ENCODE measurements around the gene ITGBL1.

Gene ITGBL1

GRCh38 chr13:101499406-101499805 is 46.9 kb downstream of the ITGBL1 start:
- H3K4me3 ChIP-seq (ENCODE audit: low read depth, low read length), result no peak overlapping the region
- TF ChIP-seq POLR2A (IDR thresholded peaks at IDR 0.05; ENCODE audit: extremely low read depth, insufficient read length) (no peak), CTCF (IDR thresholded peaks at IDR 0.05; ENCODE audit: low read depth, low read length) (no peak), MYC (IDR thresholded peaks at IDR 0.05; ENCODE audit: low read depth, low read length) (no peak)
- TF ChIP-seq, protein P1, sequence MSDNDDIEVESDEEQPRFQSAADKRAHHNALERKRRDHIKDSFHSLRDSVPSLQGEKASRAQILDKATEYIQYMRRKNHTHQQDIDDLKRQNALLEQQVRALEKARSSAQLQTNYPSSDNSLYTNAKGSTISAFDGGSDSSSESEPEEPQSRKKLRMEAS (IDR thresholded peaks at IDR 0.05; ENCODE audit: low read depth, low read length), result no peak
- DNase-seq (ENCODE audit: low read depth), result no peak

- TF ChIP-seq CTCF (IDR thresholded peaks at IDR 0.05; ENCODE audit: low read depth, low read length) (no peak), MYC (IDR thresholded peaks at IDR 0.05; ENCODE audit: low read depth, low read length) (no peak), POLR2A (IDR thresholded peaks at IDR 0.05; ENCODE audit: extremely low read depth, insufficient read length) (no peak)
- TF ChIP-seq, protein P1 (IDR thresholded peaks at IDR 0.05; ENCODE audit: low read depth, low read length), result no peak
- DNase-seq (ENCODE audit: low read depth), result no peak
- H3K4me3 ChIP-seq (ENCODE audit: low read depth, low read length), result no peak overlapping the region
These were observed 50.1 kb downstream of the ITGBL1 start for GRCh38 chr13:101502618-101503017.

DNA sequence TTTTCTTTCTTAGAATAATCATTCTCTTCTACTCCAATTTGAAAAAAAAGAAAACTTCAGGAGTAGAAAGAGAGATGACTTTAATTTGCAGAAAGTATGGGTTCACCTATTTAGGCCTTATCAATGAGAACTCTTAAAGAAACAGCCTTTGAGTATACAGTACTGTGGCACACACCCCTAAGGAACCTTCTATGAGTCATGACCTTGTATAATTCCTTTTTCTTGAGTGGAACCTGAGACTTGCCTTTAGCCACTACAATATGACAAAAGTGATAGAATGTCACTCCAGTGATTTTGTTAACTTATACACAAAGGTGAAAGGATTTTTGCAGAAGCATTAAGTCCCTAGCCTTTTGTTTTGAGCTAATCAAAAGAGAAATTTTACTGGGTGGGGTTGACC is 58.7 kb downstream of the ITGBL1 start:
- TF ChIP-seq CTCF (IDR thresholded peaks at IDR 0.05; ENCODE audit: low read depth, low read length) (no peak), POLR2A (IDR thresholded peaks at IDR 0.05; ENCODE audit: extremely low read depth, insufficient read length) (no peak), MYC (IDR thresholded peaks at IDR 0.05; ENCODE audit: low read depth, low read length) (no peak)
- TF ChIP-seq, protein P1 (IDR thresholded peaks at IDR 0.05; ENCODE audit: low read depth, low read length), result no peak
- no peak overlapping the region for H3K4me3 ChIP-seq (ENCODE audit: low read depth, low read length)
- no peak for DNase-seq (ENCODE audit: low read depth)

DNA sequence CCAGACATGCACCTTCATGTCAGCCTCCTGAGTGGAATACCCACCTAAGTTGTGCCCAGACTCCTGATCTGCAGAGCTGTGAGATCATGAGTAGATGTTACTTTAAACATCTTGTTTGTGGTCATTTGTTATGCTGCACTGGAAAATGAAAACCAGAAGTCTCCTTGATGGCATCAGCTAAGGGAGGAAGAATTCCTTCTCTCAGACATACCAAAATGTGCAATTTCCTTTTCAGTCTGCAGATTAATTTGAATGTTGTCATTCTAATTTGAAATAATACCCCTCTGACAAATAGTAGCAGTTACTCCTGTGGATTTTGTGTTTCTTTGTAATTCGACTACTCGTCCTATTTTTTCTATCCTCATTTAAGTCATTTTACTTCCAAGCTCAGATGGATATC is 59.3 kb downstream of the ITGBL1 start:
- no peak for DNase-seq (ENCODE audit: low read depth)
- TF ChIP-seq POLR2A (IDR thresholded peaks at IDR 0.05; ENCODE audit: extremely low read depth, insufficient read length), result no peak
- H3K4me3 ChIP-seq (ENCODE audit: low read depth, low read length), result no peak overlapping the region

DNA sequence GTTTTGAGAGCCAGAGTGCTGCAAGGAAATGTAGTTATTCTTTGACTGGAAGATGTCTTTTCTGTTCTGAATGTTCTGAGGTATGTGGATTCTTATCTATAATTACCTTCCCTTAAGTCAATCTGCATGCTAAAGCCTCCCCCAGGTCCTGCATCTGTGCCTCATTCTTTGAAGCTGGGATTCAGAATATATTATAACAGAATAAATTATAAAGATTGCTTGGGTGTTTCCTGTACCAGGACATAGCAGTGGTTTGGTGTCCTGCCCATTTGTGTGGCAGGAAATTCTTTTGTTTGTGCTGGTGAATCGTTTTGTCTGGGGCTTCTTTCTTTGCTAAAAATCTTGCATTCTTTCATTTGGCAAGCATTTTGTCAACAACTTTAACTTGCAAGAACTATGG is 60.2 kb downstream of the ITGBL1 start:
- no peak for DNase-seq (ENCODE audit: low read depth)
- TF ChIP-seq, protein P1 (IDR thresholded peaks at IDR 0.05; ENCODE audit: low read depth, low read length), result no peak
- TF ChIP-seq CTCF (IDR thresholded peaks at IDR 0.05; ENCODE audit: low read depth, low read length) (no peak), POLR2A (IDR thresholded peaks at IDR 0.05; ENCODE audit: extremely low read depth, insufficient read length) (no peak), MYC (IDR thresholded peaks at IDR 0.05; ENCODE audit: low read depth, low read length) (no peak)
- H3K4me3 ChIP-seq (ENCODE audit: low read depth, low read length), result no peak overlapping the region

DNA sequence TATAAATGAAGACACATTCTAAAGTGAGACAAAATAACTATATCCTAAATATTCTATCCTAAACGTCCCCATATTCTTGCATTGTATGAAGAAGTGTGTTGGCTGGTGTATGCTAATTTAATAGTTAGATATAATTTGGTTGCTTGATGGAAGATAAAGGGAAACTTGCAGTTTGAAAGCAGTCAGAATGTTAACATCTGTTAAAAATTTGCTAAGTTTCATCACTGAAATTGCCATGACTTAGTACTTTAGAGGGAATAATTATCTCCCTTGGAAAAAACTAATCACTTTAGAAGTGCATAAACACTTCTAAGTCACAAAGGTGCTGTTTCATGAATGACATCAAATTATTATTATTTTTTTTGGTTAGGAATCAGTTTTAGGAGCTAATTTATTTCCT is 61.6 kb downstream of the ITGBL1 start:
- no peak for DNase-seq (ENCODE audit: low read depth)
- no peak overlapping the region for H3K4me3 ChIP-seq (ENCODE audit: low read depth, low read length)
- TF ChIP-seq POLR2A (IDR thresholded peaks at IDR 0.05; ENCODE audit: extremely low read depth, insufficient read length), result no peak
- TF ChIP-seq, protein P1 (IDR thresholded peaks at IDR 0.05; ENCODE audit: low read depth, low read length), result no peak
- TF ChIP-seq MYC (IDR thresholded peaks at IDR 0.05; ENCODE audit: low read depth, low read length), result no peak
- TF ChIP-seq CTCF (IDR thresholded peaks at IDR 0.05; ENCODE audit: low read depth, low read length), result no peak
